Sigmoid colon (tissue), 4 donors: ENCODE data around the gene MAD1L1.
"Not testable (repeated sequence)": the region's sequence is repeated elsewhere in the genome, so short reads cannot be mapped to it uniquely, and the experiment has no call there.

Source experiments
- CTCF ChIP-seq, 4 experiments: fragments of 450-650 bp in 3 of 4; fragments of 200-600 bp in 1 of 4; IDR thresholded peaks; one replicate each; pipeline ENCODE4 v1.5.1; 2016 to 2019; ENCODE audit warnings: antibody characterized with exemption in 4 of 4, mild to moderate bottlenecking in 3 of 4, moderate library complexity in 2 of 4
- EP300 ChIP-seq, 4 donors: sonication (generic); formaldehyde crosslinking; IDR thresholded peaks; one replicate each; pipeline ENCODE4 v1.6.1; 2017; ENCODE audit warnings: antibody characterized with exemption in 4 of 4

- TF ChIP-seq CTCF, EP300 (IDR thresholded peaks at IDR 0.05): not testable (repeated sequence)
Observed at GRCh38 chr7:2269089-2269990, 36.6 kb upstream of the MAD1L1 start.
